ENCODE results near the gene ZFX.

Gene ZFX

GRCh38 chrX:24208496-24209240 is 59.1 kb downstream of the ZFX start:
- no peak for DNase-seq (ENCODE audit: insufficient read length, low spot score)
- TF ChIP-seq, protein P1, sequence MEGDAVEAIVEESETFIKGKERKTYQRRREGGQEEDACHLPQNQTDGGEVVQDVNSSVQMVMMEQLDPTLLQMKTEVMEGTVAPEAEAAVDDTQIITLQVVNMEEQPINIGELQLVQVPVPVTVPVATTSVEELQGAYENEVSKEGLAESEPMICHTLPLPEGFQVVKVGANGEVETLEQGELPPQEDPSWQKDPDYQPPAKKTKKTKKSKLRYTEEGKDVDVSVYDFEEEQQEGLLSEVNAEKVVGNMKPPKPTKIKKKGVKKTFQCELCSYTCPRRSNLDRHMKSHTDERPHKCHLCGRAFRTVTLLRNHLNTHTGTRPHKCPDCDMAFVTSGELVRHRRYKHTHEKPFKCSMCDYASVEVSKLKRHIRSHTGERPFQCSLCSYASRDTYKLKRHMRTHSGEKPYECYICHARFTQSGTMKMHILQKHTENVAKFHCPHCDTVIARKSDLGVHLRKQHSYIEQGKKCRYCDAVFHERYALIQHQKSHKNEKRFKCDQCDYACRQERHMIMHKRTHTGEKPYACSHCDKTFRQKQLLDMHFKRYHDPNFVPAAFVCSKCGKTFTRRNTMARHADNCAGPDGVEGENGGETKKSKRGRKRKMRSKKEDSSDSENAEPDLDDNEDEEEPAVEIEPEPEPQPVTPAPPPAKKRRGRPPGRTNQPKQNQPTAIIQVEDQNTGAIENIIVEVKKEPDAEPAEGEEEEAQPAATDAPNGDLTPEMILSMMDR (IDR thresholded peaks at IDR 0.05; ENCODE audit: insufficient read depth, missing control alignments) = no peak
- no peak for FAIRE-seq

DNA sequence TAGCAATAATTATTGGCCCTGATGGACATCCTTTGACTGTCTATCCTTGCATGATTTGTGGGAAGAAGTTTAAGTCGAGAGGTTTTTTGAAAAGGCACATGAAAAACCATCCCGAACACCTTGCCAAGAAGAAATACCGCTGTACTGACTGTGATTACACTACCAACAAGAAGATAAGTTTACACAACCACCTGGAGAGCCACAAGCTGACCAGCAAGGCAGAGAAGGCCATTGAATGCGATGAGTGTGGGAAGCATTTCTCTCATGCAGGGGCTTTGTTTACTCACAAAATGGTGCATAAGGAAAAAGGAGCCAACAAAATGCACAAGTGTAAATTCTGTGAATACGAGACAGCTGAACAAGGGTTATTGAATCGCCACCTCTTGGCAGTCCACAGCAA is 60.7 kb downstream of the ZFX start:
- FAIRE-seq = no peak
- DNase-seq (ENCODE audit: insufficient read length, low spot score) = no peak
- TF ChIP-seq, protein P1 (IDR thresholded peaks at IDR 0.05; ENCODE audit: insufficient read depth, missing control alignments) = no peak

GRCh38 chrX:24214568-24214967 is 65.0 kb downstream of the ZFX start:
- DNase-seq (ENCODE audit: insufficient read length, low spot score) = no peak
- TF ChIP-seq, protein P1 (IDR thresholded peaks at IDR 0.05; ENCODE audit: insufficient read depth, missing control alignments) = no peak
- FAIRE-seq = no peak

- TF ChIP-seq, protein P1 (IDR thresholded peaks at IDR 0.05; ENCODE audit: insufficient read depth, missing control alignments) = no peak
- FAIRE-seq (no peak), DNase-seq (ENCODE audit: insufficient read length, low spot score) (no peak)
Measured at GRCh38 chrX:24215272-24215671, 65.7 kb downstream of the ZFX start.

DNA sequence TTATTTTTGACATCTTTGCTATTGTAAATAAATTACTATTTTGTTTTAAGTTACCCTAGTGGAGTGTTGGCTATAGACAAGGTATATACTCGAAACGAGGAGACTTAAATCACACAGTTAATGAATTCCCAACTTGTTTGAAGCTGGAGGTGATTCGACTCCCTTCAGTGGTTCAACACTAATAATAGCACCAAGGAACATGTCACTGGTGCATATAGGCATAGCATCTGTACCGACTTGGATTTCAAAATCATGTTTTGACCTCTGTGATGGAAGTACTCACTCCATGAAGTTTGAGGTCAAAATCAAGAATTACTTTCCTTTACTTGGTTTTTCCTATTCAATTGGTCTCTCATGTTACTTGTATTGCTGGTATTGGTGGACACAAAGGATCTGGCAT is 66.5 kb downstream of the ZFX start:
- TF ChIP-seq, protein P1 (IDR thresholded peaks at IDR 0.05; ENCODE audit: insufficient read depth, missing control alignments) = no peak
- no peak for DNase-seq (ENCODE audit: insufficient read length, low spot score)
- FAIRE-seq = no peak

GRCh38 chrX:24216827-24217226 is 67.3 kb downstream of the ZFX start:
- FAIRE-seq (peak; percentile 74), DNase-seq (ENCODE audit: insufficient read length, low spot score) (no peak)
- TF ChIP-seq, protein P1 (IDR thresholded peaks at IDR 0.05; ENCODE audit: insufficient read depth, missing control alignments) = no peak

DNA sequence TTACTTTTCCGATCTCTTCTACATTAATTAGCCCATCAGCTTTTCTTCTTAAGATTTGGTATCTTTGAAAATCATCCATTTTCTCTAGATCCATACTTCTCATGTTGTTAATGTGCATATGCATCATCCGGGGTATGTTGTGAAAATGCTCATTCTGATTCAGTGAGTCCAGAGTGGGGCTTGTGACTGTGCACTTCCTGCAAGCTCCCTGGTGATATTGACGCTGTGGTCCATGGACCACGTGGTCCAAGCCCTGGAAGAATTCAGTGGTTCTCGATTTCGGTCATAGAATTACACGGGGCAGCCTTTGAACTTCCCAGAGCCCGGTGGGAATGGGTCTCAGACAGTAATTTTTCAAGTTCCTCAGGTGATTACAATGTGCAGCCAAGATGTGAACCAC is 69.8 kb downstream of the ZFX start:
- FAIRE-seq = no peak

More for the DNA sequence above, 69.8 kb downstream of the ZFX start:
- no peak for DNase-seq (ENCODE audit: insufficient read length, low spot score)
- TF ChIP-seq, protein P1 (IDR thresholded peaks at IDR 0.05; ENCODE audit: insufficient read depth, missing control alignments) = no peak

Measured in D721Med (cell line).